Measurements from ENCODE around the gene KCNE5. TPM values are rescaled to one million over a fixed set of nuclear protein-coding genes. Genes with fewer than 3 reads are reported as not detected.
"Not testable (repeated sequence)": the region's sequence is repeated elsewhere in the genome, so short reads cannot be mapped to it uniquely, and the experiment has no call there.

Gene KCNE5
- polyA plus RNA-seq, 1 donor (not counting 4 experiments of a cell fraction or from before 2014, with no cell fraction given): 0.46 TPM

- no peaks in the 10 kb centered on the region for H4K20me1 ChIP-seq (ENCODE audit: control insufficient read depth, extremely low read depth, insufficient read depth, low read length)
- dilution Hi-C loops (cut with MboI; ENCODE audit: extremely low pct_ligation_motif_present, low sequenced_read_pairs): no loop called here
- no peaks in the 10 kb centered on the region for H3K9me1 ChIP-seq (ENCODE audit: control insufficient read depth, extremely low read depth, insufficient read depth, low read length)
- no peak overlapping the region for H3K27ac ChIP-seq (ENCODE audit: control insufficient read depth, insufficient read depth, low read length)
- no peaks in the 10 kb centered on the region for H3K9me3 ChIP-seq (ENCODE audit: control insufficient read depth, low read depth, low read length)
- no peak overlapping the region for H2AFZ ChIP-seq (ENCODE audit: control insufficient read depth, low read length)
- H3K9ac ChIP-seq (ENCODE audit: control insufficient read depth, extremely low read depth, insufficient read depth, low read length): no peak overlapping the region
- H3K4me2 ChIP-seq (ENCODE audit: control insufficient read depth, extremely low read depth, insufficient read depth, low read depth, low read length): no peak overlapping the region
- no peak for TF ChIP-seq CTCF (optimal IDR thresholded peaks at IDR 0.05 in 1 of 3, IDR thresholded peaks at IDR 0.05 in 1 of 3, conservative IDR thresholded peaks at IDR 0.05 in 1 of 3; ENCODE audit: extremely low read depth in 1 of 3, insufficient read depth in 2 of 3, low read length in 3 of 3)
- TF ChIP-seq EZH2 (IDR thresholded peaks at IDR 0.05; ENCODE audit: low read length): no peak
- no peaks in the 10 kb centered on the region for H3K27me3 ChIP-seq (ENCODE audit: control insufficient read depth, extremely low read depth, insufficient read depth, low read length)
- H3K79me2 ChIP-seq (ENCODE audit: control insufficient read depth, insufficient read depth, low read length): no peaks in the 10 kb centered on the region
- H3K36me3 ChIP-seq (ENCODE audit: control insufficient read depth in 2 of 2, extremely low read depth in 1 of 2, insufficient read depth in 2 of 2, low read length in 2 of 2): no peaks in the 10 kb centered on the region
- H3K4me1 ChIP-seq (ENCODE audit: control insufficient read depth, extremely low read depth, insufficient read depth, low read length): no peaks in the 10 kb centered on the region
- no peak for FAIRE-seq
- no peak overlapping the region for H3K4me3 ChIP-seq (ENCODE audit: control insufficient read depth in 2 of 3, extremely low read depth in 1 of 3, insufficient read depth in 2 of 3, low read depth in 1 of 3, low read length in 3 of 3)
- DNase-seq (ENCODE audit: low read depth, low spot score): no peak
Measured at GRCh38 chrX:109643687-109644086, 18.7 kb upstream of the KCNE5 start.

GRCh38 chrX:109638158-109638557, 13.2 kb upstream of the KCNE5 start:
- TF ChIP-seq EZH2 (IDR thresholded peaks at IDR 0.05; ENCODE audit: low read length) (no peak), CTCF (optimal IDR thresholded peaks at IDR 0.05 in 1 of 3, IDR thresholded peaks at IDR 0.05 in 1 of 3, conservative IDR thresholded peaks at IDR 0.05 in 1 of 3; ENCODE audit: extremely low read depth in 1 of 3, insufficient read depth in 2 of 3, low read length in 3 of 3) (no peak)
- dilution Hi-C loops (cut with MboI; ENCODE audit: extremely low pct_ligation_motif_present, low sequenced_read_pairs): no loop called here

GRCh38 chrX:109637477-109637876, 12.5 kb upstream of the KCNE5 start:
- dilution Hi-C loops (cut with MboI; ENCODE audit: extremely low pct_ligation_motif_present, low sequenced_read_pairs); H2AFZ ChIP-seq (ENCODE audit: control insufficient read depth, low read length); FAIRE-seq; H3K79me2 ChIP-seq (ENCODE audit: control insufficient read depth, insufficient read depth, low read length); H3K27me3 ChIP-seq (ENCODE audit: control insufficient read depth, extremely low read depth, insufficient read depth, low read length); H3K4me1 ChIP-seq (ENCODE audit: control insufficient read depth, extremely low read depth, insufficient read depth, low read length); H3K9me1 ChIP-seq (ENCODE audit: control insufficient read depth, extremely low read depth, insufficient read depth, low read length); H3K4me2 ChIP-seq (ENCODE audit: control insufficient read depth, extremely low read depth, insufficient read depth, low read depth, low read length); H3K27ac ChIP-seq (ENCODE audit: control insufficient read depth, insufficient read depth, low read length); H3K9ac ChIP-seq (ENCODE audit: control insufficient read depth, extremely low read depth, insufficient read depth, low read length); DNase-seq (ENCODE audit: low read depth, low spot score); H3K9me3 ChIP-seq (ENCODE audit: control insufficient read depth, low read depth, low read length); H3K36me3 ChIP-seq (ENCODE audit: control insufficient read depth in 2 of 2, extremely low read depth in 1 of 2, insufficient read depth in 2 of 2, low read length in 2 of 2); H4K20me1 ChIP-seq (ENCODE audit: control insufficient read depth, extremely low read depth, insufficient read depth, low read length); H3K4me3 ChIP-seq (ENCODE audit: control insufficient read depth in 2 of 3, extremely low read depth in 1 of 3, insufficient read depth in 2 of 3, low read depth in 1 of 3, low read length in 3 of 3): not testable (repeated sequence)

More at GRCh38 chrX:109638158-109638557, 13.2 kb upstream of the KCNE5 start:
- no peak for DNase-seq (ENCODE audit: low read depth, low spot score)
- H3K79me2 ChIP-seq (ENCODE audit: control insufficient read depth, insufficient read depth, low read length): no peaks in the 10 kb centered on the region
- H3K27ac ChIP-seq (ENCODE audit: control insufficient read depth, insufficient read depth, low read length): no peak overlapping the region
- no peaks in the 10 kb centered on the region for H3K36me3 ChIP-seq (ENCODE audit: control insufficient read depth in 2 of 2, extremely low read depth in 1 of 2, insufficient read depth in 2 of 2, low read length in 2 of 2)
- no peaks in the 10 kb centered on the region for H4K20me1 ChIP-seq (ENCODE audit: control insufficient read depth, extremely low read depth, insufficient read depth, low read length)
- no peaks in the 10 kb centered on the region for H3K9me3 ChIP-seq (ENCODE audit: control insufficient read depth, low read depth, low read length)
- no peak overlapping the region for H2AFZ ChIP-seq (ENCODE audit: control insufficient read depth, low read length)
- FAIRE-seq: no peak
- H3K4me1 ChIP-seq (ENCODE audit: control insufficient read depth, extremely low read depth, insufficient read depth, low read length): no peaks in the 10 kb centered on the region
- no peak overlapping the region for H3K4me2 ChIP-seq (ENCODE audit: control insufficient read depth, extremely low read depth, insufficient read depth, low read depth, low read length)
- no peaks in the 10 kb centered on the region for H3K9me1 ChIP-seq (ENCODE audit: control insufficient read depth, extremely low read depth, insufficient read depth, low read length)
- no peak overlapping the region for H3K4me3 ChIP-seq (ENCODE audit: control insufficient read depth in 2 of 3, extremely low read depth in 1 of 3, insufficient read depth in 2 of 3, low read depth in 1 of 3, low read length in 3 of 3)
- no peaks in the 10 kb centered on the region for H3K27me3 ChIP-seq (ENCODE audit: control insufficient read depth, extremely low read depth, insufficient read depth, low read length)
- no peak overlapping the region for H3K9ac ChIP-seq (ENCODE audit: control insufficient read depth, extremely low read depth, insufficient read depth, low read length)
